Neuronal stem cell (in vitro differentiated cells): ENCODE measurements around the gene MFN2.

ENCODE experiments used
- DNase-seq: peaks from one replicate; pipeline ENCODE4 v3.0.0-alpha.2; 2013; ENCODE audit warnings: low spot score
- H2AFZ ChIP-seq: one replicate; pipeline ENCODE4 v1.6.1; 2013; ENCODE audit warnings: mild to moderate bottlenecking, low read length, inconsistent platforms
- H2AK5ac ChIP-seq: 2 replicates; pipeline ENCODE4 v1.6.1; 2013; ENCODE audit warnings: low read depth, mild to moderate bottlenecking, inconsistent platforms, low read length, moderate library complexity, mixed read lengths
- H2BK120ac ChIP-seq: 2 replicates; pipeline ENCODE4 v1.6.1; 2013; ENCODE audit warnings: low read depth, mild to moderate bottlenecking, inconsistent platforms, low read length, moderate library complexity, mixed read lengths
- H2BK12ac ChIP-seq: one replicate; pipeline ENCODE4 v1.6.1; 2013; ENCODE audit warnings: low read length, inconsistent platforms
- H2BK15ac ChIP-seq: 2 replicates; pipeline ENCODE4 v1.6.1; 2013; ENCODE audit warnings: mild to moderate bottlenecking, low read length, inconsistent platforms, mixed read lengths
- H2BK5ac ChIP-seq: one replicate; pipeline ENCODE4 v1.6.1; 2013; ENCODE audit warnings: inconsistent platforms, mild to moderate bottlenecking, low read length, moderate library complexity
- H3K14ac ChIP-seq: one replicate; pipeline ENCODE4 v1.6.1; 2013; ENCODE audit warnings: low read length, inconsistent platforms
- H3K18ac ChIP-seq: 2 replicates; pipeline ENCODE4 v1.6.1; 2013; ENCODE audit warnings: low read length, inconsistent platforms
- H3K23ac ChIP-seq: 2 replicates; pipeline ENCODE4 v1.6.1; 2013; ENCODE audit warnings: low read depth, mild to moderate bottlenecking, mixed read lengths, low read length, inconsistent platforms; ENCODE audit not compliant: poor library complexity
- H3K27ac ChIP-seq: replicated peaks from 3 replicates; pipeline ENCODE4 v1.5.1; 2013; ENCODE audit warnings: low read length, inconsistent platforms
- H3K27me3 ChIP-seq, 3 experiments: 2 replicates each; pipeline ENCODE4 v1.6.1; 2013; ENCODE audit warnings: low read length in 3 of 3, mild to moderate bottlenecking in 2 of 3, inconsistent platforms in 1 of 3, low read depth in 1 of 3, mixed read lengths in 1 of 3, moderate library complexity in 1 of 3; ENCODE audit not compliant: control insufficient read depth in 3 of 3, insufficient read depth in 3 of 3
- H3K36me3 ChIP-seq, 2 donors: replicated peaks in 1 of 2; 2 replicates each; pipeline ENCODE4 v1.6.1; 2013; ENCODE audit warnings: low read length in 2 of 2; ENCODE audit not compliant: control insufficient read depth in 2 of 2, insufficient read depth in 2 of 2
- H3K4ac ChIP-seq: 2 replicates; pipeline ENCODE4 v1.6.1; 2013; ENCODE audit warnings: inconsistent platforms, mild to moderate bottlenecking, low read length, moderate library complexity
- H3K4me1 ChIP-seq, 2 donors: 1 replicate in 1 of 2; 2 replicates in 1 of 2; pipeline ENCODE4 v1.6.1; 2013; ENCODE audit warnings: low read length in 2 of 2, low read depth in 1 of 2; ENCODE audit not compliant: control insufficient read depth in 2 of 2, insufficient read depth in 1 of 2
- H3K4me2 ChIP-seq: one replicate; pipeline ENCODE4 v1.6.1; 2013; ENCODE audit warnings: mild to moderate bottlenecking, low read length, inconsistent platforms; ENCODE audit not compliant: insufficient read depth, poor library complexity, severe bottlenecking
- H3K4me3 ChIP-seq, 2 donors: 2 replicates each; pipeline ENCODE4 v1.5.1; 2013; ENCODE audit warnings: low read length in 2 of 2, mild to moderate bottlenecking in 2 of 2, inconsistent platforms in 1 of 2, moderate library complexity in 1 of 2
- H3K79me1 ChIP-seq: one replicate; pipeline ENCODE4 v1.6.1; 2013; ENCODE audit warnings: low read depth, mild to moderate bottlenecking, inconsistent platforms, low read length, moderate library complexity
- H3K9ac ChIP-seq: one replicate; pipeline ENCODE4 v1.6.1; 2013; ENCODE audit warnings: mild to moderate bottlenecking, low read depth, low read length, inconsistent platforms; ENCODE audit not compliant: poor library complexity
- H3K9me3 ChIP-seq, 2 donors: replicated peaks in 1 of 2; 2 replicates each; pipeline versions ENCODE3 to v1.6.1; 2013; ENCODE audit warnings: low read length in 2 of 2, mild to moderate bottlenecking in 2 of 2, inconsistent platforms in 1 of 2, low read depth in 1 of 2, mixed read lengths in 1 of 2, moderate library complexity in 1 of 2; ENCODE audit not compliant: control insufficient read depth in 2 of 2, insufficient read depth in 1 of 2
- H4K8ac ChIP-seq: one replicate; pipeline ENCODE4 v1.6.1; 2013; ENCODE audit warnings: low read depth, mild to moderate bottlenecking, inconsistent platforms, low read length, moderate library complexity
- H4K91ac ChIP-seq: one replicate; pipeline ENCODE4 v1.6.1; 2013; ENCODE audit warnings: low read length, low read depth, mild to moderate bottlenecking, inconsistent platforms; ENCODE audit not compliant: poor library complexity
- WGBS, 2 donors: extraction: QIAGEN DNeasy Blood & Tissue Kit; methylation state at CpG; one replicate each; pipeline ENCODE4 v1.1.7; 2013; ENCODE audit warnings: missing lambda C conversion rate in 2 of 2, mixed read lengths in 1 of 2; ENCODE audit not compliant: insufficient read length in 2 of 2, insufficient replicate concordance in 1 of 2; ENCODE audit errors: extremely low coverage in 2 of 2; 5-methylcytosine and 5-hydroxymethylcytosine counted together

MFN2 gene

DNA sequence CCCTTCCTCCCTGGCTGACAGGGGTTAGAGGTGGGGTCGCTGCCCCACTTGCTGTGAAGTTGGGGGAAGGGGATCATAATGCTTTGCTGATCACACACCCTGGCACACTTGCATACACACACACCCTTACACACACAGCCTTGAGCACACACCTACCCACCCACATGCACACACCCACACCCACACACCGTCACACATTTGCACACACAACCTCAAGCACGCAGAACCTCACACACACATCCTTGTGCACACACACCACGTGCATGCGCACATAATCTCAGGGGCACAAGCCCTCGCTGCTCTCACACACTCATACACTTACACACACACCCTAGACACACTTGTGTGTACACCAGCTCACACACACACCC lies 66.5 kb downstream of the MFN2 start:
- no peaks in the 10 kb centered on the region for H3K79me1 ChIP-seq
- H3K4me3 ChIP-seq, result peak overlapping the region in 1 of 2 donors; percentile 12
- no peak overlapping the region for H3K4ac ChIP-seq
- no peak overlapping the region for H3K4me2 ChIP-seq
- H3K9me3 ChIP-seq, result peaks cover 0 to 6% of the 10 kb centered on the region in 2 donors
- peak overlapping the region; percentile 59 for H4K91ac ChIP-seq
- no peak overlapping the region for H3K27ac ChIP-seq
- H2BK5ac ChIP-seq, result no peak overlapping the region
- no peak overlapping the region for H2BK120ac ChIP-seq
- H2BK15ac ChIP-seq, result peak overlapping the region; percentile 86
- H3K18ac ChIP-seq, result peak overlapping the region; percentile 80
- no CpG with 5 or more reads among the region's 6 CpGs for WGBS, 2 donors
- peaks cover 0 to 3% (median 2%) of the 10 kb centered on the region in 3 experiments for H3K27me3 ChIP-seq
- H3K36me3 ChIP-seq, result peaks cover 0 to 2% of the 10 kb centered on the region in 2 donors
- H2AK5ac ChIP-seq, result peak overlapping the region; percentile 90
- H2AFZ ChIP-seq, result no peak overlapping the region
- peaks cover 5 to 6% of the 10 kb centered on the region in 2 donors for H3K4me1 ChIP-seq
- H4K8ac ChIP-seq, result peak overlapping the region; percentile 23
- peak overlapping the region; percentile 83 for H3K9ac ChIP-seq
- peak overlapping the region; percentile 98 for H3K14ac ChIP-seq
- H2BK12ac ChIP-seq, result peak overlapping the region; percentile 69
- DNase-seq, result no peak
- H3K23ac ChIP-seq, result peak overlapping the region; percentile 37

DNA sequence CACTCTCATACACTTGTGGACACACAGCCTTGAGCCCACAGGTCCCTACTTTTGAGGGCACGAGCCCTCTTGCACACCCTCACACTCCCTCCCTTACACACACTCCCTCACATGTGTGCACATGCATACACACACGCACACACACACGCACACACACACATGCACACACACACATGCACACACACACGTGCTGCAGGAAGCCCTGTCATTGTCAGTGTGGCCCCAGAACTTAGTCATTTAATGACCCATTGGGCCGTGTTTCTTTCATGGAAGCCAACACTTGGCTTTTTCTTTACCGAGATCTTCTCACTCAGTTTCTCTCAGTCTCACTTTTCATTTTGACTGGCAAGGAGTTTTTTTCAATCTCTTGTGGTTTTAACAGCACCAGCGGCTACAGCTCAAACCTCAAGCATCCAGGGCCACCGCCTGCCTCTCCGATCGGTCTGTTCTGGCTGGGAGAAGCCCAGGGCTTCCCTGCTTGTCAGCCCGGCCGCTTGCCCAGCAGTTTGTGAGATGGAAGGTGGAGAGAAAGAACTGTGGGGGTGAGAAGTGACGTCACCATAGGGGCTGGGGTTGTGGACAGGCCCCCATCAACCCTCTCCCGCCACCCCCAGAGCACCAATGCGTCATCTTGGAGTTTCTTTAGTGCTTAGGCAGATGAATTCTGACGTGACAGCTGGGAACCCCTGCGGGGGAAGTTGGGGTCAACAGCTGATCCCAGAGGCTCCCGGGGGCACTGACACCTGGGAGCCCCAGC lies 67.1 kb downstream of the MFN2 start:
- Histone ChIP-seq H4K91ac (no peak overlapping the region), H3K27me3 (peaks cover 0 to 3% (median 2%) of the 10 kb centered on the region in 3 experiments), H2BK5ac (peak overlapping the region; percentile 20), H2BK15ac (peak overlapping the region; percentile 86), H3K23ac (peak overlapping the region; percentile 37), H3K9ac (peak overlapping the region; percentile 83), H2BK12ac (peak overlapping the region; percentile 69), H3K36me3 (peaks cover 0 to 2% of the 10 kb centered on the region in 2 donors), H2AFZ (no peak overlapping the region), H3K9me3 (peaks cover 0 to 6% of the 10 kb centered on the region in 2 donors), H3K79me1 (no peaks in the 10 kb centered on the region), H3K4me1 (peaks cover 8 to 11% of the 10 kb centered on the region in 2 donors), H3K18ac (peak overlapping the region; percentile 48), H4K8ac (peak overlapping the region; percentile 74), H3K4ac (no peak overlapping the region), H3K4me2 (no peak overlapping the region), H2BK120ac (no peak overlapping the region), H3K4me3 (no peak overlapping the region), H2AK5ac (peak overlapping the region; percentile 90), H3K27ac (no peak overlapping the region), H3K14ac (peak overlapping the region; percentile 98)
- DNase-seq, result no peak
- no CpG with 5 or more reads among the region's 18 CpGs for WGBS, 2 donors

DNA sequence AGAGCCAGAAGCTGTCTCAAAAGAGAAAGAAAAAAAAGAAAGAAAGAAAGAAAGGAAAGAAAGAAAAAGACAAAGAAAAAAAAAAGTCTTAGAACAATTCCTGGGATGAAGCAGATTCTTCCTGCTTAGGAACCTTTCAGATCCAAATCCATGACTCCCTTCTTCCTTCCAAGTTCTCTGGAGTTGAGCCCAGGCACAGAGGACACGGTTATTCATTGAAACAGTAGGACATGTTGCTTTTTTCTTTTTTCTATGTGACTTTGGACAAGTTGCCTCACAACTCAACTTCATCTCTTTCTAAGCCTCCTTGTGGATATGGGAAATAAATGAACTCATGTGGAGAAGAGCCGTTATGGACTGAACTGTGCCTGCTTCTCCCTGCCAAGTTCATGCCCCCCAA lies 68.1 kb downstream of the MFN2 start:
- H3K14ac ChIP-seq, result no peak overlapping the region
- H3K4me1 ChIP-seq, result peaks cover 9 to 12% of the 10 kb centered on the region in 2 donors
- H2AK5ac ChIP-seq, result no peak overlapping the region
- no peak overlapping the region for H2BK15ac ChIP-seq
- no peak overlapping the region for H3K4me2 ChIP-seq
- no peak overlapping the region for H3K18ac ChIP-seq
- H3K23ac ChIP-seq, result no peak overlapping the region
- H4K91ac ChIP-seq, result no peak overlapping the region
- no CpG with 5 or more reads among the region's 2 CpGs for WGBS, 2 donors
- no peaks in the 10 kb centered on the region for H3K79me1 ChIP-seq
- H2BK120ac ChIP-seq, result no peak overlapping the region
- H4K8ac ChIP-seq, result no peak overlapping the region
- H3K9ac ChIP-seq, result no peak overlapping the region
- no peak overlapping the region for H2AFZ ChIP-seq
- H3K4ac ChIP-seq, result no peak overlapping the region
- H3K9me3 ChIP-seq, result peaks cover 0 to 6% of the 10 kb centered on the region in 2 donors
- H2BK12ac ChIP-seq, result no peak overlapping the region
- DNase-seq, result no peak
- H3K4me3 ChIP-seq, result no peak overlapping the region
- no peak overlapping the region for H2BK5ac ChIP-seq
- H3K36me3 ChIP-seq, result peaks cover 0 to 2% of the 10 kb centered on the region in 2 donors
- H3K27me3 ChIP-seq, result peaks cover 0 to 3% (median 2%) of the 10 kb centered on the region in 3 experiments
- no peak overlapping the region for H3K27ac ChIP-seq

DNA sequence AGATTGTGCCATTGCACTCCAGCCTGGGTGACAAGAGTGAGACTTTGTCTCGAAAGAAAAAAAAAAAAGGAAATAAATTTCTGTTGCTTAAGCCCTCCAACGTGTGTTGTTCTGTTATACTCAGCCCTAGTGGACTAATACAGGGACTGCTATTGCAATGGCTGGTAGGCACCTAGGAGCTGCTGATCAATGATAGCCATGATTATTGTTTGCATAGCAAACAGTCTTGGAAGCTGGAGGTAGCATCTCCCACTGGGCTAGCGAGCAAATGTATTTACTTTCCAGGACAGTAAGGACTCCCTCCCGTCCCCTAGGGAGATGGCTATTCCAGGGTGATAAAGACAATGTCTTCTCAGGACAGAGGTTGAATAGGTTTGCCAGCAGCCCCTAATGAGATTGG lies 69.4 kb downstream of the MFN2 start:
- Histone ChIP-seq H4K91ac (peak overlapping the region; percentile 30), H3K79me1 (no peaks in the 10 kb centered on the region), H3K9me3 (peaks cover 0 to 6% of the 10 kb centered on the region in 2 donors), H3K4me3 (no peak overlapping the region), H2BK12ac (no peak overlapping the region), H3K9ac (no peak overlapping the region), H2BK5ac (no peak overlapping the region), H3K4ac (no peak overlapping the region), H4K8ac (no peak overlapping the region), H3K36me3 (peaks cover 0 to 2% of the 10 kb centered on the region in 2 donors), H3K4me1 (peaks cover 9 to 23% of the 10 kb centered on the region in 2 donors), H2AFZ (no peak overlapping the region), H3K27me3 (peaks cover 0 to 4% (median 3%) of the 10 kb centered on the region in 3 experiments), H3K14ac (no peak overlapping the region), H2BK15ac (no peak overlapping the region), H3K23ac (no peak overlapping the region), H3K4me2 (no peak overlapping the region), H3K18ac (no peak overlapping the region), H3K27ac (no peak overlapping the region), H2BK120ac (no peak overlapping the region), H2AK5ac (no peak overlapping the region)
- no peak for DNase-seq
- no CpG with 5 or more reads among the region's 4 CpGs for WGBS, 2 donors
